MM.1S (cell line): ENCODE data around the gene XXYLT1.

Experiments used
- DNase-seq: peaks from one replicate; pipeline ENCODE4 v3.0.0-alpha.2; 2015
- H2AFZ ChIP-seq: fragments of 300-600 bp; sonication (generic); 2 replicates; pipeline ENCODE4 v1.6.0; 2016; ENCODE audit warnings: antibody characterized with exemption, low read length
- H3F3A ChIP-seq: fragments of 300-600 bp; sonication (generic); 2 replicates; pipeline ENCODE4 v1.6.1; 2016; ENCODE audit warnings: mild to moderate bottlenecking, antibody characterized with exemption, low read length, moderate library complexity, mixed read lengths; ENCODE audit not compliant: insufficient read depth
- H3K27ac ChIP-seq: fragments of 300-600 bp; sonication (generic); 2 replicates; pipeline ENCODE4 v1.5.1; 2016; ENCODE audit warnings: mild to moderate bottlenecking, low read length
- H3K27me3 ChIP-seq: fragments of 300-600 bp; sonication (generic); replicated peaks from 2 replicates; pipeline ENCODE4 v1.6.0; 2016; ENCODE audit warnings: low read length; ENCODE audit not compliant: insufficient read depth
- H3K36me3 ChIP-seq: fragments of 300-600 bp; sonication (generic); replicated peaks from 2 replicates; pipeline ENCODE4 v1.6.1; 2016; ENCODE audit warnings: mild to moderate bottlenecking, low read length, mixed read lengths; ENCODE audit not compliant: insufficient read depth
- H3K4me1 ChIP-seq: fragments of 300-600 bp; sonication (generic); 2 replicates; pipeline ENCODE4 v1.6.1; 2016; ENCODE audit warnings: low read length, mixed read lengths
- H3K4me2 ChIP-seq: fragments of 300-600 bp; sonication (generic); 2 replicates; pipeline ENCODE4 v1.6.0; 2016; ENCODE audit warnings: low read depth, low read length
- H3K4me3 ChIP-seq: fragments of 300-600 bp; sonication (generic); 2 replicates; pipeline ENCODE4 v1.5.1; 2016; ENCODE audit warnings: low read length, mixed read lengths
- H3K79me2 ChIP-seq: fragments of 300-600 bp; sonication (generic); 2 replicates; pipeline ENCODE4 v1.6.1; 2016; ENCODE audit warnings: mixed run types, low read length, mixed read lengths
- H3K9ac ChIP-seq: fragments of 300-600 bp; sonication (generic); 2 replicates; pipeline ENCODE4 v1.6.1; 2016; ENCODE audit warnings: low read length, mixed read lengths
- H3K9me2 ChIP-seq: fragments of 300-600 bp; sonication (generic); replicated peaks from 2 replicates; pipeline ENCODE4 v1.6.1; 2016; ENCODE audit warnings: mild to moderate bottlenecking, low read length, mixed read lengths; ENCODE audit not compliant: insufficient read depth
- H3K9me3 ChIP-seq: fragments of 300-600 bp; sonication (generic); replicated peaks from 2 replicates; pipeline ENCODE4 v1.6.1; 2016; ENCODE audit warnings: mild to moderate bottlenecking, low read length, mixed read lengths; ENCODE audit not compliant: insufficient read depth
- H4K20me1 ChIP-seq: fragments of 300-600 bp; sonication (generic); 2 replicates; pipeline ENCODE4 v1.6.1; 2016; ENCODE audit warnings: mild to moderate bottlenecking, low read length, moderate library complexity, mixed read lengths; ENCODE audit not compliant: insufficient read depth
- CTCF ChIP-seq: fragments of 300-600 bp; sonication (generic); IDR thresholded peaks from 2 replicates; pipeline ENCODE4 v1.5.1; 2016; ENCODE audit warnings: antibody characterized with exemption, low read length, mixed read lengths
- EZH2 ChIP-seq: fragments of 300-600 bp; sonication (generic); optimal IDR thresholded peaks from 2 replicates; pipeline ENCODE3; 2017; ENCODE audit warnings: low read depth, mild to moderate bottlenecking, antibody characterized with exemption, low read length, mixed read lengths
- EZH2phosphoT487 ChIP-seq: fragments of 300-600 bp; sonication (generic); IDR thresholded peaks from 2 replicates; pipeline ENCODE4 v1.6.1; 2018; ENCODE audit warnings: antibody characterized with exemption, low read length

Gene XXYLT1

GRCh38 chr3:195061756-195062655 lies 209.0 kb downstream of the XXYLT1 start:
- no peaks in the 10 kb centered on the region for H3K9me2 ChIP-seq

DNA sequence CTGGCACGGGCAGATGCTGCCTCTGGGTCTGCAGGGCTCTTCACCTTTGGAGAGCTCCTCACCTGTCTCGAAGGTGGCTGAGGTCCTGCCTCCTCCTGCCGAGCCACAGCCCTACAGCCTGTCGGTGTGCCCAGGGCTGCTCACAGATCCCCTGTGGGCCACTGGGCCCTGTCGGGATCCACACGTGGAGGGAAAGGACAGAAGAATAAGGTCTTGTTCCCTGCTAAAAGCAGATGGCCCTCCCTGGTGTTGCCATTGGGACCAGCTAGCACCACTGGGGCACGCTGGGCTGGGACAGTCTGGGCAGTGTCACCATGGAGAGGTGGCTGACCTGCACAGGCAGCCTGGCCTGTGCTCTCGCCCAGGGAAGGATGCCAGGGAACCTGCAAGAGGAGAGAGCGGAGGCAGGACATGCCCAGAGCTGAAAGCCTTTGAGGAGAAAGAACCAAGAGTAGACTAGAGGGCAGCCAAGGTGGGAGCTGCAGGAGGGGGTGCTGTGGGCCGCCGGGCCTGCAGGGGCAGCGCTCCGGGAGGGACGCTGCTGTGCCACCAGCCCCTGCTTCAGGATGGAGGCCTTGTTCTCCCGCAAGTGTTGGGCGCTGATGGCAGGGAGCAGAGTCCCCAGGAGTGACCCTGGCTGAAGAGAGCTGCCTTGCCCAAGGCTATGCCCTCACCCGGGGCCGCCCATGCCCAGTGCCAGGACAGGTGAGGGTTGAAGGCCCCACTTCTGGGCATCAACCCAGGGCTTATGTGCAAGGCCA lies 210.2 kb downstream of the XXYLT1 start:
- Histone ChIP-seq H3K9me3 (no peaks in the 10 kb centered on the region), H3K4me1 (peaks cover 11% of the 10 kb centered on the region), H3K27me3 (no peaks in the 10 kb centered on the region), H4K20me1 (no peaks in the 10 kb centered on the region), H3K9ac (no peak overlapping the region), H3K4me3 (no peak overlapping the region), H3K79me2 (no peaks in the 10 kb centered on the region), H3K36me3 (no peaks in the 10 kb centered on the region), H3K4me2 (no peak overlapping the region), H3K27ac (no peak overlapping the region), H3F3A (no peaks in the 10 kb centered on the region), H3K9me2 (no peaks in the 10 kb centered on the region), H2AFZ (no peak overlapping the region)
- TF ChIP-seq EZH2, result no peak
- no peak for TF ChIP-seq EZH2phosphoT487
- no peak for TF ChIP-seq CTCF
- DNase-seq, result no peak

More at GRCh38 chr3:195061756-195062655, 209.0 kb downstream of the XXYLT1 start:
- Histone ChIP-seq H2AFZ (no peak overlapping the region), H3K4me1 (peaks cover 11% of the 10 kb centered on the region), H3K9me3 (no peaks in the 10 kb centered on the region), H3K27me3 (no peaks in the 10 kb centered on the region), H3F3A (no peaks in the 10 kb centered on the region), H3K27ac (no peak overlapping the region), H3K36me3 (no peaks in the 10 kb centered on the region), H3K4me3 (no peak overlapping the region), H3K4me2 (no peak overlapping the region), H3K9ac (no peak overlapping the region), H3K79me2 (no peaks in the 10 kb centered on the region), H4K20me1 (no peaks in the 10 kb centered on the region)
- no peak for DNase-seq
- TF ChIP-seq EZH2phosphoT487 (no peak), EZH2 (no peak), CTCF (no peak)

DNA sequence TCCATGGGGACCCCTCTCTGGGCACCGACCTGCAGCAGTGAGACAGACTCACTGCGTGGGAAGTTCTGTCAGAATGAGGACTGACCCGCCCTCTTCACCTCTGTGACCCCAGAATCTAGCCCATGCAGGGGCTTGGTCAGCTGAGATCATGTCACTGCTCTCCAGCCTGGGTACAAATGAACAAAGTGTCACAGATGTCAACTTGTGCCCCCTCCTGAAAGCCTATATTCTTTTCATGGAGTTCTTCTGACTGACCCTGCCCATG lies 210.8 kb downstream of the XXYLT1 start:
- Histone ChIP-seq H3K4me3 (no peak overlapping the region), H3F3A (no peaks in the 10 kb centered on the region), H3K4me1 (peaks cover 11% of the 10 kb centered on the region), H3K79me2 (no peaks in the 10 kb centered on the region), H2AFZ (no peak overlapping the region), H3K9ac (no peak overlapping the region), H3K9me3 (no peaks in the 10 kb centered on the region), H3K27me3 (no peaks in the 10 kb centered on the region), H3K9me2 (no peaks in the 10 kb centered on the region), H4K20me1 (no peaks in the 10 kb centered on the region), H3K27ac (no peak overlapping the region), H3K36me3 (no peaks in the 10 kb centered on the region), H3K4me2 (no peak overlapping the region)
- TF ChIP-seq EZH2phosphoT487, result no peak
- no peak for TF ChIP-seq EZH2
- TF ChIP-seq CTCF, result no peak
- DNase-seq, result no peak
